NCI-H1105 (cell line): ENCODE results near the gene COQ8A.
A peak's percentile ranks its signal among the peaks of the same experiment; 100 is the strongest.

Experiments
- DNase-seq: peaks from one replicate; lab custom pipeline; 2025; lab: John Stamatoyannopoulos, UW

COQ8A gene

DNA sequence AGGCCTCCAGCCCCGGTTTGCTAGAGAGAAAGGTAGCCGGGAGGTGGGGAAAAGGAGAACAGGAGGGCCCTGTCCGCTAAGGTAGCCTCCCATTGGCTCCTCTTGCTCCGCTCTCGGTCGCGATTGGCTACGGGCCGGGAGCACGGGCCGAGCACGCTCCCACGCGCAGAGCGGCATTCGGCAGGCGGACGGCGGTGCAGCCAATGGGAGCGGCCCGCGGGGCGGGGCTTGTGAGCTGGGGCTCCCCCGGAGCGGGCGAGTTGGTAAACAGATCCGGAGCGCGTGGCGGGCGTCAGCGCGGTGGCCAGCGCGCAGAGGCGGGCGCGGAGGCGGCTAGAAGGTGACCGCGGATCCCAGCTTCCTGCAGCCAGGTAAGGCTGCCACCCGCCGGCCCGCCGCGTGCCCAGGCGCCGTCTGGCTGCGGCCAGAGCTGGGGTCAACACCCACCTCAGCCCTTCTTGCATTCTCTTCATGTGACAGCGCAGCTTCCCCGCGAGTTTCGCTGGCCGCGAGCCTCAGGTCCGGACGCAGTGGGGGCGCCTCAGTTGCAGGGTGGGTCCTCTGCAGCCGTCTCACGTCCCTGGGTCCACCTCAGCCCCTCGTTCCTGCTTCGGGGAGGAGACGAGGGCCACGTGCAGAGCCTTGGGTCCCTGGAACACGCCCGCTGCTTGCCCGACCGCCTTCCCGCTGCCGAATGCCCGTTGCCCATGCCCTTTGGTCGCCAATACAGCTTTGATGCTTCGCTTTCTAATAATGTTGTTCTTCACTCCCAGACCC, at the start of gene COQ8A:
Gene COQ8A, plus strand, starts transcription at position 266 of the 777 bp plus-strand sequence. CDS start 21,092 bp downstream, outside the sequence.
- peak; percentile 94 for DNase-seq

DNA sequence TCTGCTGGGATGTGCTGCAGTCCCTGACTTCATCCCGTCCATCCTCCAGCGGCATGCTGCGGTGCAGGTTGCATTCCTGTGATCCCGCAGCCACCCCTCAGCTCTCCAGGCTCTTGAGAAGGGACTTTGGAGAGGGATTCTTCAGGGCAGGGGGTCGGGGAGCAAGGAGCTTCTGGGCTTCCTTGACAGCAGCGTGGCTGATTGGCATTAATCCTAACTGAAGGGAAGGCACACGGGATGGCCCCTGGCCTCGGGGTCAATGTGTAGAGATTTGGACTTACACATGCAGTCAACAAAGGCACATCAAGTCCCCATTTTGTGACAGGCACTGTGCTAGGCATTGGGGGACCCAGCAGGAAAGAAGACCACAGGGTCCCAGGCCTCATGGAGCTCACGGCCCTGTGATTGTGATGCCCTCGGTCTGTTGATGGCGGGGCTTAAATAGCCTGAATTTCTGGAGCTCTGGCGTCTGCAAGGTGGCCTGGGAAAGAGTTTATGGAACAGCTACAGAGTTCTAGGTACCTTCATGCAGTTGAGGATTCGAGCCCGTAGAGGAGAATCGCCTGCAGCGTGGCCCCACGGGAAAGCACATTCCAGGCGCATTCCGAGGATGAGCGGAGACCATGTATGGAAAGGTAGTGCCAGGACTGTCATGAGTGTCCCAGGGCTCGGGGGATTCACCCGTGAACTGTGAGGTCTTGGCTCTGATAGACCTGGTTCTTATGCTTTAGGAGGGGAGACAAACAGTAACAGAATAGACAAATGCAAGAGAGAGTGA, 49.6 kb upstream of the COQ8A start:
- DNase-seq = no peak

DNA sequence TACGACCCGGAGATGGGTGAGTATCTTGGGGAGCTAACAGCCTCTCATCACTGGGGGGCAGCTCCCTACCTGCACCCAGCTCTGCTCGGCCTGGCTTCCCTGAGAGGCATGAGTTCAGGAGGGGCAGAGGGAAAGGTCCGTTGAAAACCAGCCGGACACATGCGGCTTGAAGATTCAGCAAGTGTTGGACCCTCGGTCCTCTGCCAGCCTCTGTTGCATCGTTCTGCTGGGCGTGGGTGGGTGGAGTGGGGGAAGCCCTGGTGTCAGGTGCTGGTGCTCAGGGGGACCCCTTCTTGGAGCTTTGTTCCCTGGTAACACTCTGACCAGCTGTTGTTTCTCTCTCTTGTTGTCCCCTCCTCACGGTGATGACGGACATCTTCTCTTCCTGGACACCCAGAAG, 48.7 kb upstream of the COQ8A start:
- DNase-seq = no peak

DNA sequence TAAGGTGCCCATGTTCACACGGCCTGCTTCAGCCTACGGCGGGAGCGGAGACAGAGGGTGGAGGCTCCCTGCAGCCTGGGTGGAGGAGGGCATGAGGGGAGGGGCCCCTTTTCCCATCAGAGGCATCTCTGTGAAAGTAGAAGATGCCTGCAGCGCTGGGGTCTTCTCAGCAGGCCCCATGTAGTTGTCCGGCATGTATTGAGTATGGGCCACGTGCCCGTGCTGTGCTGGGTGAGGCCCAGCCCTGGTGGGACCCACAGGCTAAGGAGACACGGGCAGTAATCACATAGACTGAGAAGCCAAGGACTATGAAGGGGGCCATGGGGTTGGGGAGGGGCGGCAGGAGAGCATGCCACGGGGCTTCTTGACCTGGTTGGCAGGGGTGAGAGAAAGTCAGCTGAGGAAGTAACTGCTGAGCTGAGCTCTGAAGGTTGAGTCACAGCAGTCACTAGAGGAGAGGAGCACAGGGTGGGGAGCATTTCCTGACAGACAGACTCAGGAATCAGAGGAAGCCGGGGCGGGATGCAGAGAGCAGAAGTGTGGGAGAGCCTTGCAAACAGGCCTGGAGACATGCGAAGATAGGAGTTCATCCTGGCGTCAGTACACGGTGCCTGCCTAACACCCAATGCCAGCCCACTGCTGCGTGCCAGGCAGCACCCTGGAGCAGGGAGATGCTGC, 48.1 kb upstream of the COQ8A start:
- DNase-seq = no peak

DNA sequence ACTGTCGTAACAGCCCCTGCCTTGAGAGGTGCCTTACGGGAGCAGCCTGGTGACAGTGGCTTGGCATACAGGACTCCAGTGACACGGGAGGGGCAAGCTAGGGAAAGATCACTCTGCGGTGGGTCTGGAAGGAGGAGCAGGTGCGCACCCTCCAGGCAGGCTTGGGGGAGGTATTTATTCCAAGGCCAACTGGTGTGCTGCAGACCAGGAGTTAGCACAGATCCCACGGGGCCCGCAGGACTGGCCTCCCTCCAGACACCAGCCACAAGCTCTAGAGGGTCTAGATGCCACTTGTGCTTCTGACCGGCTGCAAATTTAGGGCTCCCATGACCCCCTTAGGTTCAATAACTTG, 47.6 kb upstream of the COQ8A start:
- DNase-seq = no peak

DNA sequence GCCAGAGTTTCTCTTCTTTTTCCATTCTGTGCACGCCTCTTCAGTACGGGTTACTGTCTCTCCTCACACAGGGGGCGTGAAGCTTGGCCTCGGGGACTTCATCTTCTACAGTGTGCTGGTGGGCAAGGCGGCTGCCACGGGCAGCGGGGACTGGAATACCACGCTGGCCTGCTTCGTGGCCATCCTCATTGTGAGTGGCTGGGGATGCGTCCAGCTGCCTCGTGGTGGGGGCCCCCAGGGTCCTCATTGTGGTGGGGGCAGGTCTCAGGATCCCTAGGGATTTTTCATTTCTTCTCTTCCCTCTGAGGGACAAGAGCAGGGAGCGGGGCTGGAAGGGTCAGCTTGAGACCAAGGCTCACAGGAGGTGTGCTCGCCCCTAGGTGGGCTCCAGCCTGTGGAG, 46.2 kb upstream of the COQ8A start:
- DNase-seq = no peak

DNA sequence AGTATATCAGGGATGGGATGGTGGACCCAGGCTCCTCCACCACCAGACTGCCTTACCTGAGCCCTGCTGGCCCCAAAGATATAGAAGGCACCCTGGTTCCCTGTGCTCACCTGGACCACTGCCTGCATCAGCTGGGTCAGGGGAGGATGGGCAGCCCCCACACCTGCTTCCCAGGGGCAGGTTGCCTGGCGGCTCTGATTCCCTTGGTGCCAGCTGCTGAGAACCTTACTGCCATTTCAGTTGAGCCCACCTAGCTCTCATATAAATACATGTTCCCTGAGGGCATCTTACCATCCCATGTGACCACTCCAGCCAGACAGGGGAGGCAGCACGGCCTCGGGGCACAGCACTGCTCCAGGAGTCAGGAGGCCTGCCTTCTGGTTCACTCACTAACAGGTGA, 45.3 kb upstream of the COQ8A start:
- no peak for DNase-seq

DNA sequence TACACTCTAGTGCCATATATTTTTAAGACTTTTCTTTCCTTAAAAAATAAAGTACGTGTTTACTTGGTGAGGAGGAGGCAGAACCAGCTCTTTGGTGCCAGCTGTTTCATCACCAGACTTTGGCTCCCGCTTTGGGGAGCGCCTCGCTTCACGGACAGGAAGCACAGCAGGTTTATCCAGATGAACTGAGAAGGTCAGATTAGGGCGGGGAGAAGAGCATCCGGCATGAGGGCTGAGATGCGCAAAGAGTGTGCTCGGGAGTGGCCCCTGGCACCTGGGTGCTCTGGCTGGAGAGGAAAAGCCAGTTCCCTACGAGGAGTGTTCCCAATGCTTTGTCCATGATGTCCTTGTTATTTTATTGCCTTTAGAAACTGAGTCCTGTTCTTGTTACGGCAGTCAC, 44.5 kb upstream of the COQ8A start:
- no peak for DNase-seq

DNA sequence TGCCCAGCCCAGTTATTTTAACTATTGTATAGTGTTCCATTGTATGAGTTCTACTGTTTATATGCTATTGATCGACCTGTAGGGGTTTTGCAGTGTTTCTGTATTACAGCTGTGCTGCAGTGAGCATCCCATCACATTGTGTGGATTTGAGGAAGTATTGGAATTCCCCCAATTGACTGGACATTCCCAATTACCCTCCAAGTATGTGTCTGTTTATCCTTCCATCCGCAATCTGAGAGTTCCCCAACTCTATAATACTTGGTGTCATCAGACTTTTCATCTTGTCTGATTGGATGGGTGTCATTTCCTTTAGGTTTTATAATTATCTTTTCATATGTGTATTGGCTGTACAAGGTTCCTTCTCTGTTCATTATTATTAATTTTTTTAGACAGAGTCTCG, 41.8 kb upstream of the COQ8A start:
- no peak for DNase-seq

DNA sequence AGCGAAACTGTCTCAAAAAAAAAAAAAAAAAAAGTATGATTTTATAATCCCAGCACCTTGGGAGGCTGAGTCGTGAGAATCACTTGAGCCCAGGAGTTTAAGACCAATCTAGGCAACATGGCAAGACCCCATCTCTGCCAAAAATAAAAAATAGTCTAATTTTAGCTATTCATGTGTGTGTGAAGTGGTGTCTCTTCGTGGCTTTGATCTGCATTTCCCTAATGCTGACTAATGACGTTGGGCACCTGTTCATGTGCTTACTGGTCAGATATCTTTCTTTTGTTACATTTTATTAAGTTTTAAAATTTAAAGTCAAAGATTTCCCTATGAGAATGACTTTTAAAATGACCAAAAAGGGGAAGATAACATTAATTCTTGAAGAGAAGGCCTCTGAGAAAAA, 38.7 kb upstream of the COQ8A start:
- no peak for DNase-seq

DNA sequence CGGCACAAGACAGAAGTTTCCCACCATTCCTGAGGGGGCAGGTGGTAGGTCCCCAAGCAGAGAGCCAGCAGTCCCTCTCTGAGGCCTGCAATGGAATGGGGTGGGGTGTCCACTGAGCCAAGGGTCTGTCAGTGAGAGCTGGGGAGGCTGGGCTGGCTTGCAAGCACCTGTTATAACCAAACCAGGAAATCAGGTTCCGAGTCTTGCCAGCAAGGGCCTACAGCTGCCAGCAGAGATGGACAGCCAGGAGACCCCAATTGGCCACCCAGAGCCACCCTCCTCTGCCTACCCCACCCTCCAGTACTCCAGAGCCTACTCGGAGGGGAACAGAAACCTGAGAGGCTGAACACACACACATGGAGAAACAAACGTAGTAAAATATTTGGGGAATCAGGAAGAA, 37.5 kb upstream of the COQ8A start:
- no peak for DNase-seq

DNA sequence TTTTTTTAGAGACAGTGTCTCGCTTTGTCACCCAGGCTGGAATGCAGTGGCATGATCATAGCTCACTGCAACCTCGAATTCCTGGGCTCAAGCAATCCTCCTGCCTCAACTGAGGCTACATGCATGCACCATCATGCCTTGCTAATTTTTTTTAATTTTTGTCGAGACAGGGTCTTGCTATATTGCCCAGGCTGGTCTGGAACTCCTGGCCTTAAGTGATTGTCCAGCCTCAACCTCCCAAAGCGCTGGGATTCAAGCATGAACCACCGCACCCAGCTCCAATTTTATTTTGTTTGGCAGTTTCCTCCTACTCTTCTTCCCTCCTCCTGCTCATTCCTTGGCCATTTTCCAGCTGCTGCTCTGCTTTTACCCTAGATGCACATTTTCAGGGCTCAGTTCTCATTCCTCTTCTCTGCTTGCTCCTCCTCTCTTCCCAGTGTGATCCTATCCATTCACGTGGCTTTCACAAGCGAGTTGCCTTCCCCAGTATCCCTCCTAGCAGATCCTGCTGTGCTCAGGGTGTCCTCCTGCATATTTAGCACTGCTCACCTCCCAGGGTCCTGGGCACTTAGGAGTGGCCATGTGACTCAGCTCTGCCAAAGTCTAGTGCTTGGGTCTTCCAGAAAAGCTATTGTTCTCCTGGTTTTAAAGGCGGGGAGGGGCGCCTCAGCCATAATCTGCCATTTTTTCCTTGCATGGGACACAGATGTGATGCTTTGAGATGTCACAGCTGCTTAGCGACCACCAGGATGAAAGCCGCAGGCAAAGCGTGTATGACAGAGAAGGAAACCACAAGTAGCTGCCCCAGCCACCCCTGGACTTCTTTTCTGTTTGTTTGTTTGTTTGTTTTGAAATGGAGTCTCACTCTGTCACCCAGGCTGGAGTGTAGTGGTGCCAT, 36.0 kb upstream of the COQ8A start:
- no peak for DNase-seq

DNA sequence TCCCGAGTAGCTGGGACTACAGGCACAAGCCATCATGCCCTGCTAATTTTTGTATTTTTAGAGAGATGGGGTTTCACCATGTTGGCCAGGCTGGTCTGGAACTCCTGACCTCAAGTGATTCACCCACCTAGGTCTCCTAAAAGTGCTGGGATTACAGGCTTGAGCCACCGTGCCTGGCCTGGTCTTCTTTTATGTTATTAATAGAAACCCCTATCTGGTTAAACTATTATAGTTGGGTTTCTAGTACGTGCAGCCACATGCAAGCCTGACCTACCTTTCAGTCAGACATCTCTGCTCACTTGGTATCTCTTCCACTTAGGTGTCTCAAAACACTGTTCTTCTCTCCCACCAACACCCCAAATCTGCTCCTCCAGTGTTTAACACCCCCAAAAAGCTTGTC, 35.3 kb upstream of the COQ8A start:
- DNase-seq = no peak

DNA sequence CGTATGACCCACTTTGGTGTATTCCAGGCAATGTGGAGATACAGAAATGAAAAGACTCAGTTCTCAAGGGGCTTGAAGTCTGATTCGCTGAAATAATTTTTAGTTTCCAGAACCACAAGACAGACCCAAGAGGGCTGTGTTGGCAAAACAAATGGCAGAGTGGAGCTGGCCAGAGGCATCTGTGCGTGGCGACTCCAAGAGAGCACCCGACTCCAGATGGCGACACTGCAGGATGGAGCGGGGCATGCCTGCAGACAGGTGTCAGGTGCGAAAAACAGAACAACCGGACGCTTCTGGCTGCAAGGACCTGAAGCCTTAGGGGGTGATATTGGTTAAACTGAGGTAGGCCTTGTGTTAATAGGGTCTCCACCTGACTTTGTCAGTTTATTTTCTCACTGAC, 31.7 kb upstream of the COQ8A start:
- no peak for DNase-seq

DNA sequence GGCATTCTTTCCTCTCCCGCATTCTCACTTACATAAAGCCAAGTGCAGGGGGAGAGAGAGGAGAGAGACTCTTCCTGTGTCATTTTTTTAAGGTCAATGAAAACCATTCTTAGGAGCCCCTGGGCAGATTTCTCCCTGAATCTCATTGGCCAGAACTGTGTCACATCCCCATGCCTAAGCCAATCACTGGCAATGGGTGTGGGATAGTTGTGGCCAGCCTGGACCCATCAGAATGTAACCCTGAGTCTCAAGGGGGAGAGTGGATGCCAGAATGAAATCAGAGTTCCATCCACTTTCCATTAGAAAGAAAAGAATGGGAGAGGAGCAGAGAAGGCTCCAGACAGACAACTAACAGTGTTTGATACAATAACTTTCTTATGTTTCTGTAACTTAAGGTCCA, 31.2 kb upstream of the COQ8A start:
- DNase-seq = no peak

DNA sequence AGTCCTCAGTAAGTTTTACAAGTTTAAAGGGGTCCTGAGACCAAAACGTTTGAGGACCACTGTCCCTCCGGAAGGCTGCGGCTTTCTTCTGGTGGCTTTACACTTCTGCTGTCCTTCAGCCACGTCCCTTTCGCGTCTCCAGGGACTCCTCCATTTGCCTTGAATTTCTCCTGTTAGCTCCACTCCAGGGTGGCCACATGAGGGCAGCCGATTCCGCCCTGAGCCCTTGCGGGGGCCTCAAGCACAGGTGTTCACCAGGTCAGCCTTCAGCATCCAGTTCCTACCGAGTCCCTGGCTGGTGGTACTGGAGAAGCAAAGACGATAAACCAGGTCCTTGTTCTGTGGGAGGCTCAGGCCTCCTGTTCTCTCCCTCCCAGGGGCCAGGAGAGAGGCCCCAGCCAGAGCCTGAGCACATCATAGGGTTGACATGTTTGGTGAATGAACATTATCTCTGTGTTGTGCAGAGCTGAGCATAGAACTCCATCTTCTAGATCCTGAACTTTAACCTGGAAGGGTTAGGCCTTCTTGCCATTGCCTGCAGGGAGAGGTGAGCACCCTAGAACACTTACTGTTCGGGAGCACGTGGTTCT, 27.4 kb upstream of the COQ8A start:
- no peak for DNase-seq

DNA sequence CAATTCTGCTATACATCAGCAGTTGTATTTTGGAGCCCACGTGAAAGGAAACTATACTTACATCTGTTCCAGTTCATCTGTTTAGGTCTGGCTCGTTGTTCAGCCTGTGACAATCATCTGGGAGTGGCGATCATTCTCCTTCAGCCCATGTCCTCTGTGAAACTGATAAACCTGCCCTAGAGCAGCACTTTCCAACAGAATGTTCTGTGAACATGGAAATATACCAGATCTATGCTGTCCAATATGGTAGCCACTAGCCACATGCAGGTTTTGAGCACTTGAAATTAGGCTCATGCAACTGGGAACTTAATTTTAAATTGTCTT, 24.5 kb upstream of the COQ8A start:
- DNase-seq = no peak

DNA sequence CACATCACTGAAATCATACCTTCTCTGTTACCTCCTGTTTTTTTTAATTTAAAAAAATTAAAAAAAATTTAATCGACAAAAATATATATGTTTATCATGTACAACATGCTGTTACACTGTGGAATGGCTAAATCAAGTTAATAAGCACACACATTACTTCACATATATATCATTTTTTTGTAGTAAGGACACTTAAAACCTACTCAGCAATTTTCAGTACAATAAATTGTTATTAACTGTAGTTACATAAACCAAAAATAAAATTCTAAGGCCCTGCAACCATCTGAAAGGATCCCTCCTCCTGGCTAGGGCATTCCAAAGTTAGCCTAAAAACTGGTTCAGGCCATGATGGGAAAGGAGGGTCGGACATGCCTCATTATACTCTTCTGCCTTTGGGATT, 23.6 kb upstream of the COQ8A start:
- no peak for DNase-seq

DNA sequence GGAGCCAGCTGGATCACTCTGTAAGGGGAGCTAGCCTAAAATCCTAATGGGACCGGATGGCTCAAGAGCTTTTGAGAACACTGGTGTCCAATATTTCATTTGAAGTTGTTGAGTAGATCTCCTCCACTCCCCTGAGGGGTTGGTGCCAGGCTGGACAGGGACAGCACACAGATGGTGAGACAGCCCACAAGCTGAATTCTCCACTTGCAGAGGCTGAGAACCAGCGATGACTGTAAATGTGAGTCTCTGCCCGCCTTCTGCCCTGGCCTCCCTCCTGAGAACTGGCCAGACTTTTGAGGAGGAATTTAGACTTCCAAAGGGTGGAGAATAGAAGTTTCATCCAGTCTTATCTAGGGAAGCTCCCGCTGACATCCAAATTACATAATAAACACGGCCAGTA, 20.5 kb upstream of the COQ8A start:
- no peak for DNase-seq

DNA sequence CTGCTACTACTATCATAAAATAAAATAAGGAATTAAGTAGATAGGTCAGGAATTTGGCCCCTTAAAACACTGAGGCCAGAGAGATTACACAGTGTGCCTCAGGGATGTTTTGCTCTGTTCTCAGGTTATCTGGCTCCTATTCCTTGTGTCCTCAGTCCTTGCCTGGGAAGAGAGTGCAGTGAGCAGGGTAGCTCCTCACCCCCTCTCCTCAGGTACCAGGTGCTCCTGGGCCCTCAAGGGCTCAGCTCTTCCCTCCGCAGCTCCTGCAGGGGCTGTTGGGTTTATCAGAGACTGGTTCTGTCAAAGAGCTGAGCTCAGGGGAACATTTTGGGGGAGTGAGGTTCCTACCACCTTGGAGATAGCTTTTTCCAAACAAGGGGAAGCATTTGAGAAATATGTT, 20.1 kb upstream of the COQ8A start:
- no peak for DNase-seq

DNA sequence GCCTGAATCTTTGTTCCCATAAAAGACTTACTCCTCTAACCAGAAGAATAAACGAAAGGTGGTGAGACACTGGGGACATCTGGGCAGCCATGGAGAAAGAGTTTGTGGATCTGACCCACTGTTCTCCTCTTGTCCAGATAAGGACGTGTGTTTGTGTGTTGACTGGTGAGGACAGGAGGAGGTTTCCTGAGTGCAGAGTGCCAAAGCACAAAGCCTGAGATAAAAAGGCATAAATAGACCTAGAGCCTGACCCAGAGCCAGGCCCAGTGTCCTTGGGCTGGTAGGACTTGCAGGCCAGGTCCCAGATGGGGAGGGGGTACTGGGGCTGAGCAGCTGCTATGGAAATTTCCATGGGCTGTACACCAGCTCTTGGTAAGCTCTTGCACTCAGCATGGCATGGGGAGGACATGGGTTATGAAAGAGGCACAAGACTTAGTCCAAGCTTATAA, 19.6 kb upstream of the COQ8A start:
- DNase-seq = no peak

DNA sequence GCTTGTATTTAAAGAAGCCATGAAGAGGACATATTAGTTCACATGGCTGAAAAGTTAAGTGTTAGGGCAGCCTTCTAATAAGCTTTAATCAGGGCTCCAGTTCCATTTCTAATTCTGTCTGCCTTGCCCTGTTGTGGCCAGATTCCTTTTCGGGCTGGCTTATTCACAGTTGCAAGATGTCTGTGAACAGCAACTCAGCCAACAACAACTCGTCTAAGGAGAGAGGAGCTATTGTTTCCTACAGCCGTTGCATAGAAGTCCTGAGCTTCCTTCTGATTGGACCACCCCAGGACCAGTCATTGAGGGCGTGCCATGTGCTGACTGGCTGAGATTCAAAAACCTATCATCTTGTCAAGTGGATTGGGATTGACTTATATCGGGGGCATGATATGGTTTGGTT, 18.6 kb upstream of the COQ8A start:
- no peak for DNase-seq
